ENCODE measurements around the gene CLBA1.

Gene CLBA1

GRCh38 chr14:104980611-104981531 is 4.7 kb upstream of the CLBA1 start:
- DNase-seq (ENCODE audit: low spot score): no peak

GRCh38 chr14:104981699-104982541 is 3.7 kb upstream of the CLBA1 start:
- no peak for DNase-seq (ENCODE audit: low spot score)

GRCh38 chr14:104982548-104983230 is 2.9 kb upstream of the CLBA1 start:
- no peak for DNase-seq (ENCODE audit: low spot score)

- DNase-seq (ENCODE audit: low spot score): no peak
Measured at GRCh38 chr14:104983231-104983721, 2.3 kb upstream of the CLBA1 start.

DNA sequence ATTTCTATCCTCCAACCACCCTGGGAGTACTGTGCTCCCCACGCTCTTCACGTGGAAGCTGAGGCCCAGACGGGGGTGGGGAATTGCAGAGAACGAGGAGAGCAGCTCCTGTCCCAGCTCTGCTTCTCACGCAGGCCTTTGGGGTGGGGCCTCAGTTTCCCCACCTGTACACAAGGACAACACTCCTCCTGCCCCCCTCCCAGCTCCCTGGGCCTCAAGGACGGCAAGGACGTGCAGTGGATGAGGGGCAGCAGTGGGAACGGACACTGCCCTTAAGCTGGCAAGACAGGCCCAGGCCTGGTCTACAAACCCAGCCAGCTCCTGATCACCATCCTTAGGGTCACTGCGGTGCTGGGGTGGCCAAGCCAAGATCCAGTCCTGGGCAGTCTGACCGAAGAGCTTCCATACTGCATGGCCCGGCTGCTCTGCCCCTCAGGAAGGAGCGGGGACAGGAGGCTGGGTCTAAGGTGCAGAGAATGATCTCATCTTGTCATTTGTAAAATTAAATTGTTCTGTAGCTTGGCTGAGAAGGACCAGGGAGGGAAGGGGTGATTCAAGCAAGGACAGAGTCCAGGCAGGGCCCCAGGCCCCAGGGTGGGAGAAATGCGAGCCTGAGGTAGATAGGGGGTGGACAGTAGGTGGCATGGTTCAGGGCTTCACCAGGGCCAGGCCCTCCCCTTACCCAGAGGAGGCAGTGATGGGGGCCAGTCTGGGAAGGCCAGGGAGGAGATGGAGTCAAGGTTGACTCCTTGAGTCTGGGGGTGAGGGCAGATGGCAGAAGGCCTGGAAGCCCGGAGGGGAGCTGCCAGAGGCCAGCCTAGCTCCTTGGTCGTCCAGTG is 1.3 kb upstream of the CLBA1 start:
- DNase-seq (ENCODE audit: low spot score): no peak

GRCh38 chr14:104986487-104987164 is 1.0 kb downstream of the CLBA1 start:
- DNase-seq (ENCODE audit: low spot score): no peak

- no peak for DNase-seq (ENCODE audit: low spot score)
Measured at GRCh38 chr14:104989236-104989950, 3.8 kb downstream of the CLBA1 start.

- DNase-seq (ENCODE audit: low spot score): no peak
Measured at GRCh38 chr14:104989951-104990303, 4.3 kb downstream of the CLBA1 start.

DNA sequence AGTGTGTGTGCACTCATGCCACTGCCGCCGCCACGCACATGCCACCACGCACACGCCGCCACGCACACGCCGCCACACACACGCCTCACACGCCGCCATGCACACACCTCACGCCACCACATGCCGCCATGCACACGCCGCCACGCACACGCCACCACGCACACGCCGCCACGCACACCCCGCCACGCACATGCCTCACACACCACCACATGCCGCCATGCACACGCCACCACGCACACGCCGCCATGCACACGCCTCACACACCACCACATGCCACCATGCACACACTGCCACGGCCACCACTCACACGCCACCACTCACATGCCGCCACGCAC is 6.3 kb downstream of the CLBA1 start:
- DNase-seq (ENCODE audit: low spot score): no peak

DNA sequence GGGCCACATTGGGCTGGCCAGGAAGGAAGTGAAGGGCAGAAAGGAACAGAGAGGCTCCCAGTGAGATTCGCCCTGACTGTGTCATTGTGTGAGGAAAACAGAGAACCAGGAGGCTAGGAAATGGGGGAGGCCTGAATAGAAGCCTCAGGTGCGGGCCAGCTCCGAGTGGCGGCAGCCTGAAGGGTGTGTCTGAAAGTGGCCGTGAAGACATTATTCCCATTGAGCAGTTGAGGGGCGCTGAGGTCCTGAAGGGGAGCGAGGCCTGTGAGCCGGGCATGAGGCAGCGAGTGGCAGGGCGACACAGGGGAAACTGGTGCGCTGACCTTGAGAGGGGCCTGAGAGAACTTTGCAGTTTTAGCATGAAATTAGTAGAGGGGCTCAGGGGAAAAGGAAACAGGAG is 6.9 kb downstream of the CLBA1 start:
- DNase-seq (ENCODE audit: low spot score): no peak

- DNase-seq (ENCODE audit: low spot score): no peak
Measured at GRCh38 chr14:104993306-104993705, 7.7 kb downstream of the CLBA1 start.

- no peak for DNase-seq (ENCODE audit: low spot score)
Measured at GRCh38 chr14:104993808-104994591, 8.4 kb downstream of the CLBA1 start.

- DNase-seq (ENCODE audit: low spot score): no peak
Measured at GRCh38 chr14:104994978-104995377, 9.4 kb downstream of the CLBA1 start.

DNA sequence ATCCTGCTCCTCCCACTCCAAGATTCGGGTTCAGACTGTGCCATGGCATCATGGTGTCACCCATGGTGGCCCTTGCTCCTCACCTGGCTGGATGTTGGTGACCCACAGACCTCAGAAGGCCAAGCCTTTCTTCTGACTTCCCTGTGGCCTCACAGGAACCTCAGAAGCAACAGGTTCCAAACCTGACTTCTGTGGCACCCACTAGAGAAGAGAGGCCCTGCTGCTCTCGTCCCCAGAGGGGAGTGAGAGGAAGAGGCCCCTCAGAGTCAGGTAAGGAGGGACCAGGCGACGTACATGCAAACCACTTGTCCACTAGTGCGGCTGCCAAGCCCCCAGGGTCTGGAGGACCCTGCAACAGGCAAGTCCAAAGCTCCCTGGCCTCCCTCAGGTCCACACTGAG is 10.4 kb downstream of the CLBA1 start:
- no peak for DNase-seq (ENCODE audit: low spot score)

- no peak for DNase-seq (ENCODE audit: low spot score)
Measured at GRCh38 chr14:104996483-104996882, 10.9 kb downstream of the CLBA1 start.

- no peak for DNase-seq (ENCODE audit: low spot score)
Measured at GRCh38 chr14:104998801-104999200, 13.2 kb downstream of the CLBA1 start.

- DNase-seq (ENCODE audit: low spot score): no peak
Measured at GRCh38 chr14:104999361-104999760, 13.8 kb downstream of the CLBA1 start.

DNA sequence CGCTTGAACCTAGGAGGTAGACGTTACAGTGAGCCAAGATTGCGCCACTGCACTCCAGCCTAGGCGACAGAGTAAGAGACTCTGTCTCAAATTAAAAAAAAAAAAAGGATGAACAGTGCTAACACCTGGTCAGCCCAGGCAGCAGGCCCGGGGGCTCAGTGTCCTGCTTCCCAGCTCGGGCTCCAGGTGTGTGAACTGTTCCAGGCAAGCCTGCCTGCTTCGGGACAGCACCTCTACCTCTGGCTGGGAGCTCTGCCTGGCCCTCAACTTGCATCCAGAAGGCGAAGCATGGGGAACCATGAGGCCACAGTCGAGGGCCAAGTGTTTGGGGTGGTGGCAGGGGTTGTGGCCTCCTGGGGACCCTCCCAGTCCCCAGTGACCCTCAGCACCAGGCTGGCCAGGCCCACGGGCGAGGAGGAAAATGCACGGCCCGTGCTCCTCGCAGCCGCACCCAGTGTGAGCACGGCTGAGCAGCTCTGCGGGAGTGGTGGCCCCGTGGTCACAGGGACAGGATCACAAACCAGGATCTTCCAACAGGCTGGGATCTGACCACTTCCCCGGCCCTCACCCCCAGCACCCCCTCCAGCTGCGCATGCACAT is 19.8 kb downstream of the CLBA1 start:
- no peak for DNase-seq (ENCODE audit: low spot score)

Data from hepatic stellate cell (primary cell).